DND-41 (cell line): Measurements from ENCODE around the gene ELMOD3.

Source experiments
- ATAC-seq: fragments of 200-7000 bp; cut with Tn5 transposase; 3 replicates; pipeline ENCODE4 v1.9.1; 2021; ENCODE audit warnings: low read depth; ENCODE audit not compliant: insufficient read depth
- DNase-seq: peaks from one replicate; pipeline ENCODE4 v3.0.0-alpha.2; 2020
- H2AFZ ChIP-seq: 2 replicates; pipeline ENCODE4 v1.6.0; 2012; ENCODE audit warnings: low read depth, low read length
- H3K27ac ChIP-seq: 2 replicates; pipeline ENCODE4 v1.5.1; 2012; ENCODE audit warnings: low read length, inconsistent platforms
- H3K27me3 ChIP-seq: fragments of 200-600 bp; sonication (generic); 2 replicates; pipeline ENCODE4 v1.6.0; 2012; ENCODE audit warnings: low read length, mild to moderate bottlenecking, inconsistent platforms; ENCODE audit not compliant: insufficient read depth, poor library complexity
- H3K36me3 ChIP-seq: 2 replicates; pipeline ENCODE4 v1.5.1; 2012; ENCODE audit warnings: low read length, inconsistent platforms; ENCODE audit not compliant: insufficient read depth
- H3K4me1 ChIP-seq: 2 replicates; pipeline ENCODE4 v1.5.1; 2012; ENCODE audit warnings: mild to moderate bottlenecking, low read length; ENCODE audit not compliant: insufficient read depth
- H3K4me2 ChIP-seq: 2 replicates; pipeline ENCODE4 v1.6.0; 2012; ENCODE audit warnings: mild to moderate bottlenecking, moderate library complexity, low read length, inconsistent platforms; ENCODE audit not compliant: insufficient read depth
- H3K4me3 ChIP-seq, 2 experiments: fragments of 200-600 bp in 1 of 2; shearing (Covaris generic) in 1 of 2; 2 replicates each; pipeline ENCODE4 v1.5.1; 2012 to 2016; ENCODE audit warnings: inconsistent platforms in 2 of 2, low read length in 2 of 2, mild to moderate bottlenecking in 2 of 2, low read depth in 1 of 2, moderate library complexity in 1 of 2
- H3K79me2 ChIP-seq: 2 replicates; pipeline ENCODE4 v1.6.0; 2012; ENCODE audit warnings: low read length, inconsistent platforms; ENCODE audit not compliant: insufficient read depth
- H3K9ac ChIP-seq: 2 replicates; pipeline ENCODE4 v1.6.0; 2012; ENCODE audit warnings: low read depth, mild to moderate bottlenecking, inconsistent platforms, low read length, moderate library complexity
- H3K9me3 ChIP-seq: 2 replicates; pipeline ENCODE4 v1.5.1; 2012; ENCODE audit warnings: low read length, moderate library complexity, mild to moderate bottlenecking, inconsistent platforms; ENCODE audit not compliant: insufficient read depth, severe bottlenecking
- H4K20me1 ChIP-seq: 2 replicates; pipeline ENCODE4 v1.6.0; 2012; ENCODE audit warnings: low read length; ENCODE audit not compliant: insufficient read depth
- EZH2 ChIP-seq: IDR thresholded peaks from 3 replicates; pipeline ENCODE4 v1.6.1; 2012; ENCODE audit warnings: borderline replicate concordance, low read depth, mild to moderate bottlenecking, moderate library complexity, low read length, inconsistent platforms; ENCODE audit not compliant: severe bottlenecking
- TF ChIP-seq, protein P1 (sequence below): IDR thresholded peaks from 2 replicates; pipeline ENCODE4 v1.5.1; 2012; ENCODE audit warnings: borderline replicate concordance, low read length, moderate library complexity, mild to moderate bottlenecking; ENCODE audit not compliant: poor library complexity, severe bottlenecking; ENCODE audit errors: extremely low read depth

The ELMOD3 gene

DNA sequence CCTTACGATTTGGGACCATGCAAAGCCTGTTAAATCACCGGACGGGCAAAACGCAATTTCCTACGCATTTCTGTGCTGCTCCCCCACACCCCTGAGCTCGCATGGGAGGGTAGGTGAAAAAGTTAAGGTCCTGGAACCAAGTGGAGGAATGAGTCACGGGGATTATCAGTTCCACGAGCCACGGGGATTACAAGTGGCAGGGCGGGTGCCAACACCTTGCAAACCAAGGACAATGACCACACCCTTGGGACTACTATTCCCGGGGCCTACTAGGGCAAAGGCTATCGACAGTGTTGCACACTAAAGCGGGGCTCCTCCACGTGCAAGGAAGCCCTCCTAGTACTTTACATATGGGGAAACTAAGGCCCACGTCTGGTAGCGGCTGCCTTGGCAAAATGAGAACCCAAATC, 688 bp upstream of the ELMOD3 start:
- H3K9me3 ChIP-seq = no peaks in the 10 kb centered on the region
- ATAC-seq (peak; percentile 6), DNase-seq (no peak)
- H3K4me3 ChIP-seq = peak overlapping the region; percentile 64 to 84
- peak overlapping the region; percentile 77 for H3K27ac ChIP-seq
- peak overlapping the region; percentile 83 for H3K4me2 ChIP-seq
- no peaks in the 10 kb centered on the region for H3K27me3 ChIP-seq
- peak overlapping the region; percentile 85 for H2AFZ ChIP-seq
- H4K20me1 ChIP-seq = 0 out of 2 replicates have a peak, but pooled peaks cover 2% of the 10 kb centered on the region
- H3K9ac ChIP-seq = peak overlapping the region; percentile 76
- peaks cover 60% of the 10 kb centered on the region for H3K36me3 ChIP-seq
- peaks cover 42% of the 10 kb centered on the region for H3K79me2 ChIP-seq
- H3K4me1 ChIP-seq = peaks cover 53% of the 10 kb centered on the region
- no peak for TF ChIP-seq EZH2
- TF ChIP-seq, protein P1, sequence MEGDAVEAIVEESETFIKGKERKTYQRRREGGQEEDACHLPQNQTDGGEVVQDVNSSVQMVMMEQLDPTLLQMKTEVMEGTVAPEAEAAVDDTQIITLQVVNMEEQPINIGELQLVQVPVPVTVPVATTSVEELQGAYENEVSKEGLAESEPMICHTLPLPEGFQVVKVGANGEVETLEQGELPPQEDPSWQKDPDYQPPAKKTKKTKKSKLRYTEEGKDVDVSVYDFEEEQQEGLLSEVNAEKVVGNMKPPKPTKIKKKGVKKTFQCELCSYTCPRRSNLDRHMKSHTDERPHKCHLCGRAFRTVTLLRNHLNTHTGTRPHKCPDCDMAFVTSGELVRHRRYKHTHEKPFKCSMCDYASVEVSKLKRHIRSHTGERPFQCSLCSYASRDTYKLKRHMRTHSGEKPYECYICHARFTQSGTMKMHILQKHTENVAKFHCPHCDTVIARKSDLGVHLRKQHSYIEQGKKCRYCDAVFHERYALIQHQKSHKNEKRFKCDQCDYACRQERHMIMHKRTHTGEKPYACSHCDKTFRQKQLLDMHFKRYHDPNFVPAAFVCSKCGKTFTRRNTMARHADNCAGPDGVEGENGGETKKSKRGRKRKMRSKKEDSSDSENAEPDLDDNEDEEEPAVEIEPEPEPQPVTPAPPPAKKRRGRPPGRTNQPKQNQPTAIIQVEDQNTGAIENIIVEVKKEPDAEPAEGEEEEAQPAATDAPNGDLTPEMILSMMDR = no peak

DNA sequence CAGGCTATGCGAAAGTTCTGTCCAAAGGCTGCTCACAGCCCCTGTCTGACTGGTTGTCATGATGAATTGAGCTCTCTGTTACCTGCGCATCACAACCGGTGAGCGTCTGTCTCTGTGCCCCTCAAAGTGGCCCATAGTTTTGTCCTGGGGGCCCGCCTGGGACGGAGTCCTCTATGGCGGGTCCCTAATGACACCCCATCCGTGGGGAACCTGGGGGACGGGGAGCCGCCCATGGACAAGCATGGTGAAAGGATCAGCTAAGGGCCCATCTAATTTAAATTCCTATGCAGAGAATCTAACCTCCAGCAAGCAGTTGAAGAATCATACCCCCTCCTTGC, 473 bp downstream of the ELMOD3 start:
- Histone ChIP-seq H3K4me2 (peak overlapping the region; percentile 83), H4K20me1 (0 out of 2 replicates have a peak, but pooled peaks cover 2% of the 10 kb centered on the region), H3K36me3 (peaks cover 57% of the 10 kb centered on the region), H3K27me3 (no peaks in the 10 kb centered on the region), H2AFZ (peak overlapping the region; percentile 92), H3K79me2 (peaks cover 42% of the 10 kb centered on the region), H3K9me3 (no peaks in the 10 kb centered on the region), H3K4me3 (peak overlapping the region; percentile 64 to 84), H3K9ac (peak overlapping the region; percentile 76), H3K27ac (peak overlapping the region; percentile 88), H3K4me1 (peaks cover 53% of the 10 kb centered on the region)
- ATAC-seq (0 out of 3 replicates have a peak, but pooled peaks have one; percentile 1), DNase-seq (no peak)
- no peak for TF ChIP-seq EZH2
- TF ChIP-seq, protein P1 = no peak

DNA sequence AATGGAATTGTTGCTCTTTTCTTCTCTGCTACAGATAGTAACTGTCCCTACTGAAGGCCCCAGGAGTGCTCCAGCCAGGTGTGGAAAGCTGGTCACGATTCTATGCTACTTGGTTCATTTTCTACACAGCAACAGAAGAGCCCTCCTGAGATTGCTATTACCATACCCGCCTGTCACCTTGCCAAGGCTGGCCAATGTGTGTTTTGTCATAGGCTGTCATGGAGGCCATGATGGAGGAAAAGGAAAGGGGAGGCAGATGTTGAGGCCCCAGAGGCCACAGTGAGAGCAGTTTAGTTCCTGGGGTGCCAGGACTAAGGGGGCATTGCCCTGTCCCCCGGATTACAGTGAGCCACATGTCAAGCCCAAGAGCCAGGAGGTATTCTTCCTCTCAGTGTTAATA, 952 bp downstream of the ELMOD3 start:
- H4K20me1 ChIP-seq = 0 out of 2 replicates have a peak, but pooled peaks cover 1% of the 10 kb centered on the region
- H2AFZ ChIP-seq = no peak overlapping the region
- H3K27ac ChIP-seq = peak overlapping the region; percentile 88
- H3K27me3 ChIP-seq = no peaks in the 10 kb centered on the region
- peaks cover 53% of the 10 kb centered on the region for H3K4me1 ChIP-seq
- H3K4me2 ChIP-seq = peak overlapping the region; percentile 83
- TF ChIP-seq, protein P1 = no peak
- no peak for TF ChIP-seq EZH2
- peaks cover 42% of the 10 kb centered on the region for H3K79me2 ChIP-seq
- no peaks in the 10 kb centered on the region for H3K9me3 ChIP-seq
- ATAC-seq (no peak), DNase-seq (no peak)
- peak overlapping the region; percentile 64 to 84; a peak in 3 of 4 replicates for H3K4me3 ChIP-seq
- H3K9ac ChIP-seq = peak overlapping the region; percentile 76
- H3K36me3 ChIP-seq = peaks cover 52% of the 10 kb centered on the region

DNA sequence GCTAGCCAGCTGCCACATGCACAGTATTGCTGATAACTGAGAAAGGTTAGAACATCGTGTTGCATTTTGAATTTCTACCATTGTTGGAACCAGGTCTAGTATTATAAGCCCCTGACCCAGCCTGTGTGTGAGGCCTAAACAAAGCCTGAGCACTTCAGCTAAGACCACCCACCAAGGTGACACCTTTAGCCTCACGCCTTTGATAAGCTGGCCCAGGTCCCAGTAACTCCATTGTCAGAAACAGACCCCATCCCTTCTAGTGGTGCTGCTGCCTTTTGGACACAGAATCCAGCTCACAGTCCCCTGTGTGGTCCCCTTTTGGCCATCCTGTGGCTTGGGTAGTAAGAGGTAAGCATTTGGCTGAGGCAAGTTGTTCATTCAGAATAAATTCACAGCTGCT, 1.6 kb downstream of the ELMOD3 start:
- no peak for ATAC-seq
- H3K4me2 ChIP-seq = peak overlapping the region; percentile 83; the same call in 1 of the 2 replicates

More for the DNA sequence above, 1.6 kb downstream of the ELMOD3 start:
- DNase-seq = no peak
- H3K79me2 ChIP-seq = peaks cover 42% of the 10 kb centered on the region
- no peaks in the 10 kb centered on the region for H4K20me1 ChIP-seq
- TF ChIP-seq, protein P1 = no peak
- TF ChIP-seq EZH2 = no peak
- peaks cover 53% of the 10 kb centered on the region for H3K4me1 ChIP-seq
- peak overlapping the region; percentile 76; the same call in 1 of the 2 replicates for H3K9ac ChIP-seq
- no peaks in the 10 kb centered on the region for H3K9me3 ChIP-seq
- H3K36me3 ChIP-seq = peaks cover 46% of the 10 kb centered on the region
- H3K27me3 ChIP-seq = no peaks in the 10 kb centered on the region
- H3K27ac ChIP-seq = no peak overlapping the region
- 0 out of 4 replicates have a peak overlapping the region, but pooled peaks of 1 of the 2 experiments have one; percentile 84 for H3K4me3 ChIP-seq
- H2AFZ ChIP-seq = no peak overlapping the region
